Stimulated activated CD4-positive, alpha-beta T cell treated with anti-CD3 and anti-CD28 coated beads, Interleukin-15, amount 100 ng/mL, for 1 hour (primary cell): Measurements from ENCODE around the gene JMJD1C.
"Not testable (repeated sequence)": the region's sequence is repeated elsewhere in the genome, so short reads cannot be mapped to it uniquely, and the experiment has no call there.

Experiments used
- DNase-seq, 2 donors: peaks; one replicate each; pipeline ENCODE4 v3.0.0-alpha.2; 2020; ENCODE audit warnings: low read depth in 1 of 2, low spot score in 1 of 2

The JMJD1C gene

GRCh38 chr10:63410633-63411032 is 55.1 kb downstream of the JMJD1C start:
- DNase-seq = no peak

GRCh38 chr10:63409465-63410027 is 56.2 kb downstream of the JMJD1C start:
- DNase-seq = no peak

GRCh38 chr10:63407136-63407662 is 58.6 kb downstream of the JMJD1C start:
- no peak for DNase-seq

GRCh38 chr10:63396133-63396761 is 69.5 kb downstream of the JMJD1C start:
- no peak for DNase-seq

GRCh38 chr10:63393050-63393449 is 72.7 kb downstream of the JMJD1C start:
- DNase-seq = no peak

- no peak for DNase-seq
Observed at GRCh38 chr10:63392224-63392623, 73.6 kb downstream of the JMJD1C start.

- no peak for DNase-seq
Observed at GRCh38 chr10:63391812-63392211, 74.0 kb downstream of the JMJD1C start.

- DNase-seq = no peak
Observed at GRCh38 chr10:63390521-63390920, 75.3 kb downstream of the JMJD1C start.

- no peak for DNase-seq
Observed at GRCh38 chr10:63388421-63389031, 77.3 kb downstream of the JMJD1C start.

- no peak for DNase-seq
Observed at GRCh38 chr10:63385254-63385653, 80.5 kb downstream of the JMJD1C start.

- no peak for DNase-seq
Observed at GRCh38 chr10:63384675-63385074, 81.1 kb downstream of the JMJD1C start.

GRCh38 chr10:63384001-63384400 is 81.8 kb downstream of the JMJD1C start:
- no peak for DNase-seq

GRCh38 chr10:63383141-63383540 is 82.6 kb downstream of the JMJD1C start:
- DNase-seq = no peak

- no peak for DNase-seq
Observed at GRCh38 chr10:63382066-63382465, 83.7 kb downstream of the JMJD1C start.

- DNase-seq = not testable (repeated sequence)
Observed at GRCh38 chr10:63377305-63377661, 88.5 kb downstream of the JMJD1C start.

GRCh38 chr10:63376560-63377304 is 89.0 kb downstream of the JMJD1C start:
- DNase-seq = no peak

GRCh38 chr10:63375859-63376258 is 89.9 kb downstream of the JMJD1C start:
- no peak for DNase-seq

GRCh38 chr10:63375458-63375857 is 90.3 kb downstream of the JMJD1C start:
- no peak for DNase-seq

- no peak for DNase-seq
Observed at GRCh38 chr10:63374991-63375390, 90.8 kb downstream of the JMJD1C start.

- no peak for DNase-seq
Observed at GRCh38 chr10:63373176-63373575, 92.6 kb downstream of the JMJD1C start.

- DNase-seq = no peak
Observed at GRCh38 chr10:63369711-63370110, 96.1 kb downstream of the JMJD1C start.

- DNase-seq = no peak
Observed at GRCh38 chr10:63368365-63368764, 97.4 kb downstream of the JMJD1C start.
